HEK293 (cell line): ENCODE measurements around the gene NPDC1.

Experiments used
- CTCF ChIA-PET: fragments of 350-600 bp; formaldehyde crosslinking; extraction: SDS; loops from one replicate; lab custom pipeline; 2021; ENCODE audit warnings: antibody characterized with exemption; lab: Yijun Ruan, JAX
- POLR2A ChIA-PET: fragments of 300-600 bp; formaldehyde crosslinking; extraction: SDS; loops from one replicate; lab custom pipeline; 2020; ENCODE audit warnings: antibody characterized with exemption, inconsistent platforms; lab: Yijun Ruan, JAX
- H3K27ac ChIP-seq: fragments of 200-500 bp; sonication (Bioruptor generic); 2 replicates; pipeline ENCODE4 v1.5.1; 2014; ENCODE audit warnings: low read depth, low read length, control low read depth, inconsistent platforms; ENCODE audit errors: extremely low read depth
- H3K36me3 ChIP-seq, 2 experiments: fragments of 200-500 bp in 1 of 2; sonication (Bioruptor generic) in 1 of 2; 1 replicate in 1 of 2; 2 replicates in 1 of 2; pipeline ENCODE4 v1.5.1; 2014 to 2017; ENCODE audit warnings: inconsistent platforms in 2 of 2, low read length in 2 of 2; ENCODE audit not compliant: control insufficient read depth in 2 of 2, insufficient read depth in 1 of 2
- H3K4me1 ChIP-seq: fragments of 200-500 bp; sonication (Bioruptor generic); 2 replicates; pipeline ENCODE4 v1.5.1; 2014; ENCODE audit warnings: mild to moderate bottlenecking, low read length, inconsistent platforms; ENCODE audit not compliant: control insufficient read depth, insufficient read depth
- H3K4me3 ChIP-seq: 2 replicates; pipeline ENCODE4 v1.5.1; 2011; ENCODE audit warnings: low read depth, mild to moderate bottlenecking, control low read depth, low read length, moderate library complexity
- H3K9me3 ChIP-seq: fragments of 200-500 bp; sonication (Bioruptor generic); 2 replicates; pipeline ENCODE4 v1.5.1; 2014; ENCODE audit warnings: low read depth, low read length, inconsistent platforms; ENCODE audit not compliant: control insufficient read depth, insufficient read depth
- GLIS1 ChIP-seq: fragments of 450-650 bp; formaldehyde crosslinking; IDR thresholded peaks from 2 replicates; pipeline ENCODE4 v1.5.1; 2016; ENCODE audit warnings: missing biosample characterization, missing genetic modification characterization
- KLF16 ChIP-seq: fragments of 450-650 bp; formaldehyde crosslinking; IDR thresholded peaks from 2 replicates; pipeline ENCODE4 v1.5.1; 2017; ENCODE audit warnings: missing biosample characterization, missing genetic modification characterization
- PRDM10 ChIP-seq: fragments of 450-650 bp; formaldehyde crosslinking; IDR thresholded peaks from 2 replicates; pipeline ENCODE4 v1.5.1; 2016; ENCODE audit warnings: missing biosample characterization, missing genetic modification characterization
- SCRT2 ChIP-seq: fragments of 450-650 bp; formaldehyde crosslinking; IDR thresholded peaks from 2 replicates; pipeline ENCODE4 v1.5.1; 2016; ENCODE audit warnings: missing biosample characterization, missing genetic modification characterization
- SP2 ChIP-seq: fragments of 450-650 bp; formaldehyde crosslinking; IDR thresholded peaks from 2 replicates; pipeline ENCODE4 v1.5.1; 2016; ENCODE audit warnings: missing biosample characterization, missing genetic modification characterization
- ZNF10 ChIP-seq: fragments of 450-650 bp; formaldehyde crosslinking; IDR thresholded peaks from 2 replicates; pipeline ENCODE4 v1.5.1; 2017; ENCODE audit warnings: missing biosample characterization, missing genetic modification characterization
- ZNF169 ChIP-seq: fragments of 450-650 bp; formaldehyde crosslinking; IDR thresholded peaks from 2 replicates; pipeline ENCODE4 v1.5.1; 2016; ENCODE audit warnings: missing biosample characterization, missing genetic modification characterization
- ZNF280D ChIP-seq: fragments of 450-650 bp; formaldehyde crosslinking; IDR thresholded peaks from 2 replicates; pipeline ENCODE4 v1.5.1; 2016; ENCODE audit warnings: missing biosample characterization, missing genetic modification characterization
- ZNF354C ChIP-seq: fragments of 450-650 bp; formaldehyde crosslinking; IDR thresholded peaks from 2 replicates; pipeline ENCODE4 v1.5.1; 2016; ENCODE audit warnings: missing biosample characterization, missing genetic modification characterization, low read depth, borderline replicate concordance
- ZNF518A ChIP-seq: fragments of 450-650 bp; formaldehyde crosslinking; conservative IDR thresholded peaks from 2 replicates; pipeline ENCODE4 v1.5.1; 2016; ENCODE audit warnings: low read depth, missing biosample characterization, missing genetic modification characterization
- ZNF521 ChIP-seq: fragments of 450-650 bp; formaldehyde crosslinking; IDR thresholded peaks from 2 replicates; pipeline ENCODE4 v1.5.1; 2017; ENCODE audit warnings: missing biosample characterization, mild to moderate bottlenecking, missing genetic modification characterization
- ZNF560 ChIP-seq: fragments of 450-650 bp; formaldehyde crosslinking; IDR thresholded peaks from 2 replicates; pipeline ENCODE4 v1.5.1; 2017; ENCODE audit warnings: missing biosample characterization, missing genetic modification characterization, borderline replicate concordance
- ZNF623 ChIP-seq: fragments of 450-650 bp; formaldehyde crosslinking; IDR thresholded peaks from 2 replicates; pipeline ENCODE4 v1.5.1; 2016; ENCODE audit warnings: missing biosample characterization, missing genetic modification characterization
- ZNF660 ChIP-seq: fragments of 450-650 bp; IDR thresholded peaks from 2 replicates; pipeline ENCODE4 v1.5.1; 2018; ENCODE audit warnings: missing biosample characterization, mild to moderate bottlenecking, missing genetic modification characterization
- ZNF692 ChIP-seq: fragments of 450-650 bp; formaldehyde crosslinking; IDR thresholded peaks from 2 replicates; pipeline ENCODE4 v1.5.1; 2016; ENCODE audit warnings: missing biosample characterization, missing genetic modification characterization

NPDC1 gene

GRCh38 chr9:137051145-137051724 lies 5.3 kb upstream of the NPDC1 start:
- ChIA-PET POLR2A (no interaction called here), CTCF (interaction anchor here (0.6 to 10.1 kb wide), 3 partner anchors 10 to 17 kb away, joined by 4 to 237 read pairs (median 166); partner anchors contain the start of gene SAPCD2)
- H3K27ac ChIP-seq, result no peak overlapping the region

GRCh38 chr9:137050570-137050969 lies 4.6 kb upstream of the NPDC1 start:
- TF ChIP-seq SCRT2 (no peak), ZNF280D (tag by site-specific recombination) (no peak), ZNF623 (peak; percentile 93), ZNF10 (peak; percentile 21; the same call in 1 of the 2 replicates), ZNF660 (tag by site-specific recombination) (no peak), ZNF169 (no peak), ZNF518A (tag by site-specific recombination) (no peak), SP2 (tag by site-specific recombination) (peak; percentile 64), ZNF521 (tag by site-specific recombination) (no peak), KLF16 (tag by site-specific recombination) (no peak), PRDM10 (tag by site-specific recombination) (peak; percentile 44; the same call in 1 of the 2 replicates), ZNF560 (tag by site-specific recombination) (no peak), ZNF354C (tag by site-specific recombination) (no peak)
- CTCF ChIA-PET, result interaction anchor here (0.6 to 5.4 kb wide), 3 partner anchors 11 to 17 kb away, joined by 4 to 237 read pairs (median 6); partner anchors contain the start of gene SAPCD2

More at GRCh38 chr9:137051145-137051724, 5.3 kb upstream of the NPDC1 start:
- H3K4me3 ChIP-seq, result no peak overlapping the region
- TF ChIP-seq ZNF692 (no peak), GLIS1 (tag by site-specific recombination) (0 out of 2 replicates have a peak, but pooled peaks have one; percentile 29)
- H3K36me3 ChIP-seq, result no peaks in the 10 kb centered on the region
- no peaks in the 10 kb centered on the region for H3K9me3 ChIP-seq
- H3K4me1 ChIP-seq, result no peaks in the 10 kb centered on the region

More at GRCh38 chr9:137050570-137050969, 4.6 kb upstream of the NPDC1 start:
- Histone ChIP-seq H3K27ac (no peak overlapping the region), H3K9me3 (no peaks in the 10 kb centered on the region), H3K36me3 (no peaks in the 10 kb centered on the region), H3K4me1 (no peaks in the 10 kb centered on the region), H3K4me3 (no peak overlapping the region)
- POLR2A ChIA-PET, result no interaction called here
